A673 (cell line): ENCODE data around the gene CCDC141. TPM values are rescaled to one million over a fixed set of nuclear protein-coding genes. Genes with fewer than 3 reads are reported as not detected.

Experiments
- BruUV-seq: library from RNA; stranded (reverse); fragments of 400-500 nt; replicated peaks from 2 replicates; lab custom pipeline; 2021; lab: Mats Ljungman, UMichigan
- CTCF ChIA-PET: fragments of 300-600 bp; sonication (Branson Sonifier 250); formaldehyde crosslinking; loops from one replicate; lab custom pipeline; 2022; ENCODE audit warnings: antibody characterized with exemption; lab: Charles Lee
- POLR2A ChIA-PET: fragments of 300-600 bp; sonication (Branson Sonifier 250); formaldehyde crosslinking; loops from one replicate; lab custom pipeline; 2022; ENCODE audit warnings: antibody characterized with exemption; ENCODE audit not compliant: low non-redundant PET; lab: Charles Lee
- DNase-seq: peaks from one replicate; pipeline ENCODE4 v3.0.0-alpha.2; 2015; ENCODE audit warnings: low spot score
- H3K27ac ChIP-seq: fragments of 200-600 bp; sonication (generic); 2 replicates; pipeline ENCODE4 v1.5.1; 2016; ENCODE audit warnings: mixed run types, low read depth, mild to moderate bottlenecking, mixed read lengths, antibody characterized with exemption, low read length; ENCODE audit not compliant: poor library complexity, severe bottlenecking
- H3K27me3 ChIP-seq: fragments of 200-600 bp; sonication (generic); replicated peaks from 2 replicates; pipeline ENCODE4 v1.6.1; 2017; ENCODE audit warnings: mixed run types, low read depth, mild to moderate bottlenecking, mixed read lengths, antibody characterized with exemption, low read length; ENCODE audit not compliant: insufficient read depth, poor library complexity
- H3K36me3 ChIP-seq: fragments of 200-600 bp; sonication (generic); 2 replicates; pipeline ENCODE4 v1.6.1; 2016; ENCODE audit warnings: mixed run types, mild to moderate bottlenecking, mixed read lengths, antibody characterized with exemption, low read length; ENCODE audit not compliant: insufficient read depth, poor library complexity, severe bottlenecking
- H3K4me1 ChIP-seq: fragments of 200-600 bp; sonication (generic); 2 replicates; pipeline ENCODE4 v1.6.1; 2017; ENCODE audit warnings: mixed run types, mild to moderate bottlenecking, mixed read lengths, antibody characterized with exemption, low read length; ENCODE audit not compliant: insufficient read depth, poor library complexity, severe bottlenecking
- H3K4me3 ChIP-seq: fragments of 200-600 bp; sonication (generic); 2 replicates; pipeline ENCODE4 v1.5.1; 2016; ENCODE audit warnings: low read depth, mixed run types, mild to moderate bottlenecking, mixed read lengths, low read length; ENCODE audit not compliant: poor library complexity, severe bottlenecking
- H3K9me3 ChIP-seq: fragments of 200-600 bp; sonication (generic); 2 replicates; pipeline ENCODE4 v1.6.1; 2016; ENCODE audit warnings: mixed run types, low read depth, mild to moderate bottlenecking, mixed read lengths, antibody characterized with exemption, low read length; ENCODE audit not compliant: poor library complexity, severe bottlenecking
- CTCF ChIP-seq: fragments of 300-800, 200-600 bp; sonication (generic); conservative IDR thresholded peaks from 2 replicates; pipeline ENCODE4 v1.5.1; 2017; ENCODE audit warnings: low read depth, mild to moderate bottlenecking, antibody characterized with exemption, low read length, moderate library complexity, mixed read lengths
- EZH2 ChIP-seq: fragments of 200-600 bp; sonication (generic); IDR thresholded peaks from 2 replicates; pipeline ENCODE4 v1.6.1; 2017; ENCODE audit warnings: borderline replicate concordance, low read depth, mild to moderate bottlenecking, mixed read lengths, antibody characterized with exemption, low read length; ENCODE audit not compliant: poor library complexity, severe bottlenecking
- intact Hi-C: fragments of 100-400 bp; cut with micrococcal nuclease; formaldehyde crosslinking; loops from one replicate; pipeline ENCODE4 v1.10.0; 2022; ENCODE audit not compliant: unreplicated experiment
- total RNA-seq: library from RNA; stranded (reverse); gene quantifications from 2 replicates; pipeline ENCODE4 v1.2.3, GENCODE V29; 2021

Gene CCDC141
- total RNA-seq, 1 experiment from 2014 or later: not detected

GRCh38 chr2:178806543-178806942 is 243.4 kb downstream of the CCDC141 start:
- intact Hi-C loops: no loop called here
- H3K36me3 ChIP-seq: no peaks in the 10 kb centered on the region
- no peak for DNase-seq
- POLR2A ChIA-PET: no interaction called here
- no peaks in the 10 kb centered on the region for H3K9me3 ChIP-seq
- H3K4me1 ChIP-seq: no peaks in the 10 kb centered on the region
- H3K4me3 ChIP-seq: no peak overlapping the region
- H3K27ac ChIP-seq: no peak overlapping the region
- TF ChIP-seq EZH2: no peak
- no peak for TF ChIP-seq CTCF
- peaks cover 5% of the 10 kb centered on the region for H3K27me3 ChIP-seq
- CTCF ChIA-PET: no interaction called here
- BruUV-seq: no TSS peak

GRCh38 chr2:178805457-178805856 is 244.5 kb downstream of the CCDC141 start:
- H3K27ac ChIP-seq: no peak overlapping the region
- peaks cover 8% of the 10 kb centered on the region for H3K27me3 ChIP-seq
- intact Hi-C loops: no loop called here
- POLR2A ChIA-PET: no interaction called here
- CTCF ChIA-PET: no interaction called here
- no TSS peak for BruUV-seq
- no peaks in the 10 kb centered on the region for H3K4me1 ChIP-seq
- TF ChIP-seq CTCF (no peak), EZH2 (no peak)
- no peaks in the 10 kb centered on the region for H3K9me3 ChIP-seq
- H3K36me3 ChIP-seq: no peaks in the 10 kb centered on the region
- no peak overlapping the region for H3K4me3 ChIP-seq
- no peak for DNase-seq

- Histone ChIP-seq H3K9me3 (no peaks in the 10 kb centered on the region), H3K4me1 (no peaks in the 10 kb centered on the region), H3K4me3 (no peak overlapping the region), H3K36me3 (no peaks in the 10 kb centered on the region), H3K27me3 (peaks cover 15% of the 10 kb centered on the region), H3K27ac (no peak overlapping the region)
- peak; percentile 34 for DNase-seq
- intact Hi-C loops: no loop called here
- ChIA-PET CTCF (interaction anchor here (0.6 kb wide), 1 partner anchor 219 kb away, joined by 3 read pairs; no protein-coding TSS in a partner anchor), POLR2A (no interaction called here)
- BruUV-seq: no TSS peak
- peak; percentile 70 for TF ChIP-seq CTCF
- no peak for TF ChIP-seq EZH2
Measured at GRCh38 chr2:178804791-178805190, 245.1 kb downstream of the CCDC141 start.
